Upper lobe of left lung (tissue), 4 donors: ENCODE results near the gene CCM2L.

Source experiments
- POLR2A ChIP-seq, 4 donors: fragments of 450-650 bp; IDR thresholded peaks; one replicate each; pipeline ENCODE4 v1.5.1; 2016 to 2017; ENCODE audit warnings: antibody characterized with exemption in 4 of 4, mild to moderate bottlenecking in 2 of 4
- POLR2AphosphoS5 ChIP-seq, 2 donors: sonication (generic); formaldehyde crosslinking; IDR thresholded peaks; one replicate each; pipeline ENCODE4 v1.5.1; 2017; ENCODE audit warnings: antibody characterized with exemption in 2 of 2
- TF ChIP-seq, protein P1 (sequence below), 6 experiments: fragments of 450-650 bp in 4 of 6; fragments of 200-600 bp in 2 of 6; sonication (generic) in 2 of 6; IDR thresholded peaks; one replicate each; pipeline ENCODE4 v1.5.1; 2016 to 2019; ENCODE audit warnings: antibody characterized with exemption in 6 of 6

DNA sequence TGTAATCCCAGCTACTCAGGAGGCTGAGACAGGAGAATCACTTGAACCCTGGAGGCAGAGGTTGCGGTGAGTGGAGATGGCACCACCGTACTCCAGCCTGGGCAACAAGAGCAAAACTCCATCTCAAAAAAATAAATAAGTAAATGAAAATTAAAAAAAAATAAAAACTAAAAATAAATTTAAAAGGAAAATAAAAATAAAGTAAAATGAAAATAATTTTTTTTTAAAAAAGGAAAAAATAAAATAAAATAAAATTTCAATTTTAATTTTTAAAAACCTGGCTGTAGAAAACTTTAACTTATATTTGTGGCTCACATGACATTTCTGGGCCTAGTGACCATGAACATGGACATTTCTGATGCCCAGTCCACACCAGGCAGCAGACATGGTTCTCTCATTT is 57.9 kb downstream of the CCM2L start:
- no peak for TF ChIP-seq POLR2AphosphoS5 (IDR thresholded peaks at IDR 0.05)
- TF ChIP-seq, protein P1, sequence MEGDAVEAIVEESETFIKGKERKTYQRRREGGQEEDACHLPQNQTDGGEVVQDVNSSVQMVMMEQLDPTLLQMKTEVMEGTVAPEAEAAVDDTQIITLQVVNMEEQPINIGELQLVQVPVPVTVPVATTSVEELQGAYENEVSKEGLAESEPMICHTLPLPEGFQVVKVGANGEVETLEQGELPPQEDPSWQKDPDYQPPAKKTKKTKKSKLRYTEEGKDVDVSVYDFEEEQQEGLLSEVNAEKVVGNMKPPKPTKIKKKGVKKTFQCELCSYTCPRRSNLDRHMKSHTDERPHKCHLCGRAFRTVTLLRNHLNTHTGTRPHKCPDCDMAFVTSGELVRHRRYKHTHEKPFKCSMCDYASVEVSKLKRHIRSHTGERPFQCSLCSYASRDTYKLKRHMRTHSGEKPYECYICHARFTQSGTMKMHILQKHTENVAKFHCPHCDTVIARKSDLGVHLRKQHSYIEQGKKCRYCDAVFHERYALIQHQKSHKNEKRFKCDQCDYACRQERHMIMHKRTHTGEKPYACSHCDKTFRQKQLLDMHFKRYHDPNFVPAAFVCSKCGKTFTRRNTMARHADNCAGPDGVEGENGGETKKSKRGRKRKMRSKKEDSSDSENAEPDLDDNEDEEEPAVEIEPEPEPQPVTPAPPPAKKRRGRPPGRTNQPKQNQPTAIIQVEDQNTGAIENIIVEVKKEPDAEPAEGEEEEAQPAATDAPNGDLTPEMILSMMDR (IDR thresholded peaks at IDR 0.05) = no peak
- TF ChIP-seq POLR2A (IDR thresholded peaks at IDR 0.05) = no peak
